Activated naive CD4-positive, alpha-beta T cell treated with anti-CD3 and anti-CD28 coated beads, Interleukin-2, amount 10 ng/mL, durations not matched to agents 7 days and 5 days (primary cell): ENCODE measurements around the gene CDH5.

ENCODE experiments used
- CTCF ChIA-PET: fragments of 350-600 bp; sonication (Branson Sonifier 250); formaldehyde crosslinking; loops from one replicate; lab custom pipeline; 2021; ENCODE audit warnings: antibody characterized with exemption; lab: Charles Lee
- DNase-seq: peaks from one replicate; pipeline ENCODE4 v3.0.0-alpha.2; 2020
- H3K27ac Mint-ChIP-seq: one replicate; pipeline ENCODE4 v1.8.0; 2021; ENCODE audit warnings: mild to moderate bottlenecking, moderate library complexity, mixed read lengths
- H3K27me3 Mint-ChIP-seq: one replicate; pipeline ENCODE4 v1.8.0; 2021; ENCODE audit warnings: mild to moderate bottlenecking, mixed read lengths
- H3K36me3 Mint-ChIP-seq: one replicate; pipeline ENCODE4 v1.8.0; 2021; ENCODE audit warnings: mixed read lengths
- H3K4me1 Mint-ChIP-seq: one replicate; pipeline ENCODE4 v1.8.0; 2021; ENCODE audit warnings: mixed read lengths
- H3K4me3 Mint-ChIP-seq: one replicate; pipeline ENCODE4 v1.8.0; 2021; ENCODE audit warnings: mild to moderate bottlenecking, moderate library complexity, mixed read lengths
- H3K9me3 Mint-ChIP-seq: one replicate; pipeline ENCODE4 v1.8.0; 2021; ENCODE audit warnings: mixed read lengths

The CDH5 gene

DNA sequence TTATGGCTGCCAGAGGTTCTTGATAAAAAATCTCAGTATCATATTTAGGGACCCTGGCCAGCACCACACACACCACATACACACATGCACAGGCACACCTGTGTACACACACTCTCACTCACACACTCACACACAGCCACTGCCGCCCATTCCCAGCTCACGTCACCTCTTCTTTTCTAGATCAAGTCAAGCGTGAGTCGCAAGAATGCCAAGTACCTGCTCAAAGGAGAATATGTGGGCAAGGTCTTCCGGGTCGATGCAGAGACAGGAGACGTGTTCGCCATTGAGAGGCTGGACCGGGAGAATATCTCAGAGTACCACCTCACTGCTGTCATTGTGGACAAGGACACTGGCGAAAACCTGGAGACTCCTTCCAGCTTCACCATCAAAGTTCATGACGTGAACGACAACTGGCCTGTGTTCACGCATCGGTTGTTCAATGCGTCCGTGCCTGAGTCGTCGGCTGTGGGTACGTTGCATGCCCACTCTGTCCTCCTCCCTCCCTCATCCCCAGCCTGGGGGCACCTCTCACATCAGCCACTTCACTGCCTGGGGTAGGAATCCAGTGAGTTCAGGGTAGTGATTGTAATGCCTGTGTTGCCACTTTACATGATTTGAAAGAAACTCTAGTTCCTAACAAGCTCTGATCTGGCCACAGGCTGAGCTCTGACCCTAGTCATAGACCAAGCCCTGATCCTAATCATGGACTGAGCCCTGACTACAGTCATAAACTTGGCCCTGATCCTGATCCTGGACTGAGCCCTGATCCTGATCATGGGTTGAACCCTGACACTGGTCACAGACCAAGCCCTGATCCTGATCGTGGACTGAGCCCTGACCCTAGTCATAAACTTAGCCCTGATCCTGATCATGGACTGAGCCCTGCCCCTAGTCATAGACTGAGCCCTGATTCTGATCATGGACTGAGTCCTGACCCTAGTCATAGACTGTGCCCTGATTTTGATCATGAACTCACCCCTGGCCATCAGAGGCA lies 20.4 kb downstream of the CDH5 start:
- Mint-ChIP-seq H3K27me3 (peaks cover 27% of the 10 kb centered on the region), H3K27ac (no peak overlapping the region), H3K4me3 (no peak overlapping the region), H3K36me3 (no peaks in the 10 kb centered on the region), H3K9me3 (no peaks in the 10 kb centered on the region), H3K4me1 (no peaks in the 10 kb centered on the region)
- DNase-seq = no peak
- CTCF ChIA-PET = interaction anchor here (0.7 to 1.4 kb wide), 3 partner anchors 20 to 494 kb away, joined by 4 to 7 read pairs (median 4); partner anchors contain the start of gene PDP2

DNA sequence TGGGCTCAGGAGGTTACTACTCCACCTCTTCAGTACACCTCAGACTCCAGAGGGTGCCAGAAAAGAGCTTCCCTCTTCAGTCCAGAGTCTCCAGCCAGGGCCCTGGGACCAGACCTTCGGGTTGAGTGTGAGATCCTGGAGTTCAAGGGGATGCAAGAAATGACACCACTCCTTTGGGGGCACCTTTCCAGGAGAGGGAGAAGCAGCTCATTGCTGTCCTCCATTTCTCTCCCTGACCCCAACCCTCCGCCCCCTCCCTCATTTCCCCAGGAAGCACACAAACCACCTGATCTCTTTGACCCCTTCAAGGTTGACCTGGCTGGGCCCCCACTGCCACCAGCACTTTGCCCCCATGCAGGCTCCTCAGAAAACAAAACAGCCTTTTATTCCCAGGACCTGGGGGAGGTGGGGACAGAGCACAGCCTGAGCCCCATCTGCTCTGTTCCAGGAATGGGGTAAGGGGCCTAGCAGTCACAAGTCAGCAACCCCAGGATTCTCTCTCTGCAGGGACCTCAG lies 21.4 kb downstream of the CDH5 start:
- H3K27me3 Mint-ChIP-seq = peaks cover 27% of the 10 kb centered on the region
- no peaks in the 10 kb centered on the region for H3K4me1 Mint-ChIP-seq
- H3K9me3 Mint-ChIP-seq = no peaks in the 10 kb centered on the region
- DNase-seq = no peak
- no peaks in the 10 kb centered on the region for H3K36me3 Mint-ChIP-seq
- H3K27ac Mint-ChIP-seq = no peak overlapping the region
- CTCF ChIA-PET = interaction anchor here (1.4 kb wide), 1 partner anchor 30 kb away, joined by 7 read pairs; no protein-coding TSS in a partner anchor
- no peak overlapping the region for H3K4me3 Mint-ChIP-seq

DNA sequence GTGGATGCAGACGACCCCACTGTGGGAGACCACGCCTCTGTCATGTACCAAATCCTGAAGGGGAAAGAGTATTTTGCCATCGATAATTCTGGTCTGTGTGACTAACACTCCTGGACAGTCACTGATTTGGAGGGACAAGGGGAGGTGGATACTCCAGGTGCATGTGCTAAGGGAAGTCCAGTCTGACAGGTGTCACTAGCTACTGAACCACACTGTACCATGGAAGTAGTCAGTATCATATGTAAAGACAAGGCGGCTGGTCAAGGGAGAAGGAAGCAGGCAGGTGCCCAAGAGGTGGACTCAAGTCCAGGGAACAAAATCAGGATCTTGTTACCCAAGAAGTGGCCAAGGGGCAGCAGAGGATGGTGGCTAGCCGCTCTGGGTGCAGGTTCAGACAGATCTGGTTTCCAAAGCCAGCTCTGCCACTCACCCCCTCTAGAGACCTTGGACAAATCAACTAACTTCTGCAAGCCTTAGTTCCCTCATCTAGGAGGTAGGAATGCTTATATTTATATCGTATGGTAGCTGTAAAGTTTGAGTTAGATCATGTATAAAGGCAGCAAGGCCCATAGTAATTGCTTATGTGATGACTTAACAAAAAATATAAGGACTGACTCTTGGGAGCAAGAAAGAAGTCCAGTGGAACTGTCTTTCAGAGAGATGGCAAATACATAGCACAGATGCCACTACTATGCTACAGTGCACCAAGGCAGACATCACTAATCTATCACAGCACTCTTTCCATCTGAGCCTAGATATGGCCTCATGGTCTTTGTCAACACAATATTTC lies 22.1 kb downstream of the CDH5 start:
- no peaks in the 10 kb centered on the region for H3K36me3 Mint-ChIP-seq
- no peak overlapping the region for H3K4me3 Mint-ChIP-seq
- no peak overlapping the region for H3K27ac Mint-ChIP-seq
- no peaks in the 10 kb centered on the region for H3K4me1 Mint-ChIP-seq
- H3K9me3 Mint-ChIP-seq = no peaks in the 10 kb centered on the region
- DNase-seq = no peak
- CTCF ChIA-PET = no interaction called here
- peaks cover 25% of the 10 kb centered on the region for H3K27me3 Mint-ChIP-seq

DNA sequence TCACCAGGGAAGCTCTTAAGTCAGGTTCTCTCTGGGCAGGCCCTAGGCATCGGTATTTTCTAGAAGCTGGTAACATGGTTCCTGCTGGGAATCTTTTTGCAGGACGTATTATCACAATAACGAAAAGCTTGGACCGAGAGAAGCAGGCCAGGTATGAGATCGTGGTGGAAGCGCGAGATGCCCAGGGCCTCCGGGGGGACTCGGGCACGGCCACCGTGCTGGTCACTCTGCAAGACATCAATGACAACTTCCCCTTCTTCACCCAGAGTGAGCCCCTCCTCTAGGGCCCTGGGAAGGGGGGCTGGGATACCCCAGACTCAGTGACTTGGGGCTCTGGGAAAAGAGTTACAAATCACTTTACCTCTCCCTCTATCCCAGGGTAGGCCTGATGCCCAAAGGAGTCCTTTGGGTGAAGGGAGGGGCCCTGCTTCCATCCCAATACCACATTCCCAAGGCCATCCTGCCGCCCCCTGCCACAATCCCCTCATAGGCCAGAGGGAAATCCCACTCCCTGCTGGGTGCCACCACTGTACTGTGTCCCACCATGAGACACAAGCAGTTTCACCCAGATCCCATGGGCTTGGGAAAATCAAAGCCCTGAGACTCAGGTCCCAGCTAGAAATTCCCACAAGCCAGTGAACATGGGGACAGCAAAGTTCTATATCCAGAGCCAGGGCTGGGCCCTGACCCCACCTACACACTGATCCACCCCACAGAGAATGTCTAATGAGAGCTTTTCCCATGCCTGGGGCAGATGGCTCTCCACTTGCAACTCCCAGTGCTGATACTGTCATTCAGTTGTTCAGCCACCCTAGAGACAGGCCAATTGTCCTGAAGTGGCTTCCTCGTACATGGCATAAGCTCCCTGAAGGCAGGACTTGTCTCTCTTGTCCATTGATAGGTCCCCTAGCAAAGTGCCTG lies 23.0 kb downstream of the CDH5 start:
- no peaks in the 10 kb centered on the region for H3K4me1 Mint-ChIP-seq
- no peak overlapping the region for H3K27ac Mint-ChIP-seq
- H3K36me3 Mint-ChIP-seq = no peaks in the 10 kb centered on the region
- DNase-seq = no peak
- no peaks in the 10 kb centered on the region for H3K9me3 Mint-ChIP-seq
- CTCF ChIA-PET = no interaction called here
- no peak overlapping the region for H3K4me3 Mint-ChIP-seq
- H3K27me3 Mint-ChIP-seq = peaks cover 21% of the 10 kb centered on the region

DNA sequence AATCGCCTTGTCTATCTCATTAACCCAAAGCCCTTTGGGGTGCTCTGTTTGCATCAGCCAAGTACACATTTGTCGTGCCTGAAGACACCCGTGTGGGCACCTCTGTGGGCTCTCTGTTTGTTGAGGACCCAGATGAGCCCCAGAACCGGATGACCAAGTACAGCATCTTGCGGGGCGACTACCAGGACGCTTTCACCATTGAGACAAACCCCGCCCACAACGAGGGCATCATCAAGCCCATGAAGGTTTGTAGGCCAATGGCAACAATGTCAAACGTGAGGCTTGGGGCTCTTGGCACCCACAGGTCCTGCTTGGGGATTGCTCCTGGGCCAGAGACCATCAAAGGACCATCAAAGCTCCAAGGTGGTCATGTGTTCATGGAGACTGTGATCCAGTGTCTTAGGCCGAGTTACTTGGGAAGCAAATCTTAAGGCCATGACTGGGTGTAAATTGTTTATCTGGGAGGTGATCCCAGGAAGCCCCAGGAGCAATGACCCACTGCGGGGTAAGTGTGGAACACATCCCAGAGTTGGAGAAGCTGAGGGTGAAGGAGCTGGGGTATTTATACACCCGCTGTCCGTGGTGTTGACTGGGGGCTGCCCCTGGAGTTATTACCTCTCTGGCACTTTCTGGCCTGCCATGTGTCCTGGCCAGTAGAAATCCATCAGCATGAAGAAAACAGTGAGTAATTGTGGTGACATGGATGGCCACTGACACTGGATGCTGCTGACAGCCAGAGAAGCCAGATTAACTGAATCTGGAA lies 24.0 kb downstream of the CDH5 start:
- no peak overlapping the region for H3K4me3 Mint-ChIP-seq
- DNase-seq = no peak
- H3K9me3 Mint-ChIP-seq = no peaks in the 10 kb centered on the region
- H3K27me3 Mint-ChIP-seq = peaks cover 25% of the 10 kb centered on the region
- H3K27ac Mint-ChIP-seq = no peak overlapping the region
- H3K36me3 Mint-ChIP-seq = no peaks in the 10 kb centered on the region
- CTCF ChIA-PET = interaction anchor here (1.2 kb wide), 1 partner anchor 261 kb away, joined by 3 read pairs; no protein-coding TSS in a partner anchor
- H3K4me1 Mint-ChIP-seq = no peaks in the 10 kb centered on the region

DNA sequence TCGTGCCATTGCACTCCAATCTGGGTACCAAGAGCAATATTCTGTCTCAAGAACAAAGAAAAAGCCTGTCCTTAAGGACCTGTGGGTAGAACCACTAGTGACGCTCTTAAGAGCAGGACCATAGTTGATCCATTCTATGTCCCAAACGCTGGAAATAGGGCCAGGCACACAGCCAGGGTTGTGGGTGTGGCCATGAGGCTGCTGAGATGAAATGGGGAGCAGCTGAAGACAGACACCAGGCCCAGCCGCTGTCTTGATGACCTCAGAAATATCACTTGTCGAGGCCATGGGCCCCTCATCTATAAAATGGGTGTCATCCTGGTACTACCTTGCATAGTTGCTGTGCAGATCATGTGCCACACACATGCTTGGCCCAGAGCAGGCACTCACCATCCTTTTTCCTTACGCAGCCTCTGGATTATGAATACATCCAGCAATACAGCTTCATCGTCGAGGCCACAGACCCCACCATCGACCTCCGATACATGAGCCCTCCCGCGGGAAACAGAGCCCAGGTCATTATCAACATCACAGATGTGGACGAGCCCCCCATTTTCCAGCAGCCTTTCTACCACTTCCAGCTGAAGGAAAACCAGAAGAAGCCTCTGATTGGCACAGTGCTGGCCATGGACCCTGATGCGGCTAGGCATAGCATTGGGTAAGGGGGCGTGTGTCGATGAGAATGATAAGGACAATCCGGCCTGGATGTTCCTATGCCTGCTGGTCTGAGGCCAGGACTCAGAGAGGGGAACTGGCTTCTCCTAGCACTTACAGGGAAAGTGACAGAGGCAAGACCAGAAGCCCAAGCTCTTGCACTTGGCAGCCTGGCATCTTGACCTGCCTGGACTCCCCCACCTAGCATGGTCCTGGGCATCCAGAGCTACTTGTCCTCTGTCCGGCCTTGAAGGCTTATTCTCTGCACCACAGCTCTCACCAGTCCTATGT lies 25.5 kb downstream of the CDH5 start:
- Mint-ChIP-seq H3K9me3 (no peaks in the 10 kb centered on the region), H3K4me3 (no peak overlapping the region), H3K36me3 (no peaks in the 10 kb centered on the region), H3K4me1 (no peaks in the 10 kb centered on the region), H3K27ac (no peak overlapping the region), H3K27me3 (peaks cover 32% of the 10 kb centered on the region)
- DNase-seq = no peak
- CTCF ChIA-PET = no interaction called here

DNA sequence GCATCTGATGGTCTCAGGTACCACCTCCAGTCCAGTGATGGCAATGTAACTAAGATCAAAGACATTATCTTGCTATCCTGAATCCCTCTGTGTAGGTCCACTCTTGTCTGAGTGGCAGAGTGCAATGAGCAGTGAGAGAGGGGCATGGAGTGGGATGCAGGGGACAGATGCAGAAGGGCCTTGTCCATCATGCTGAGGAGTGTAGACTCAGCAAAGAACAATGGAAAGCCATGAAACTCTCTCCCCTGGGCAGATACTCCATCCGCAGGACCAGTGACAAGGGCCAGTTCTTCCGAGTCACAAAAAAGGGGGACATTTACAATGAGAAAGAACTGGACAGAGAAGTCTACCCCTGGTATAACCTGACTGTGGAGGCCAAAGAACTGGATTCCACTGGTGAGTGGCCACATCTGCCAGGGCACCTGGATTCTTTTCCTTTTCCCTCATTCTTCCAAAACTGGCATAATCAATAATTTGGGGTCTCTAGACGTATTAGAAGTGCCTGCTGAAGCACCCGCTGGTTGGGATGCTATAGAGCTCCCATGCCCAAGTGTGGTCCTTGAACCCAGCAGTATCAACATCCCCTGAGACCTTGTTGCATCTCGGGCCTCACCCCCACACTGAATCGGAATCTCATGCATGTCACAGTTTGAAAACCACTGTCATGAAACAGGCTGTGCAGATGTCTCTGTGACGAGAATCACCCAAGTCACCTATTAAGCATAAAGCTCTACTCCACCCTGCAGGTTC lies 29.5 kb downstream of the CDH5 start:
- CTCF ChIA-PET = interaction anchor here (0.9 kb wide), 1 partner anchor 39 kb away, joined by 3 read pairs; no protein-coding TSS in a partner anchor
- Mint-ChIP-seq H3K4me3 (no peak overlapping the region), H3K27ac (no peak overlapping the region), H3K9me3 (no peaks in the 10 kb centered on the region), H3K4me1 (no peaks in the 10 kb centered on the region), H3K36me3 (no peaks in the 10 kb centered on the region), H3K27me3 (peaks cover 38% of the 10 kb centered on the region)
- DNase-seq = no peak

DNA sequence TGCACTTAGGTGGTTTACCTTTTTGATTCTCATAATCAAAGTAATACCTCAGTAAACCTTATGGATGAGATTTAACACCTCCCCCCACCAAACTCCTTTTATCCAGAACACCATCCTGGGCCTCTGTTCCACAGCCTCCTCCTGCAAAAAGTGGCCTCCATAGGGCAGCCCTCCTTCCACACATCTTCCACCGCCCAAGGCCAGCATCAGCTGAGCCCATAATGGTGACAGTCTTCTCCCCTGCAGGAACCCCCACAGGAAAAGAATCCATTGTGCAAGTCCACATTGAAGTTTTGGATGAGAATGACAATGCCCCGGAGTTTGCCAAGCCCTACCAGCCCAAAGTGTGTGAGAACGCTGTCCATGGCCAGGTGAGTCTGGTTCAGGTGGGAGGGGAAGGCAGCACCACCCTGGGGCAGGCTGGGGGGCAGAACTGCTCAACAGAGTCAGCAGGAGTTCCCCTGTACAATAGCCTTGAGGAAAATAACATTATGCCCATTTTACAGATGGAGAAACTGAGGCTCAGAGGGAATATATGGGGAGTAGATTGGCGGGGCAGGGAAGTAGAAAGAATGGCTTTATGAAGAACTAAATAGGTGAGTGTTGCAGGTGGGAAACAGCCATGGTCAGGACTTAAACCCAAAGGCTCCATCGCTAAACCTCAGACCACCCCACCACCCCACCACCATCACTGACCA lies 31.4 kb downstream of the CDH5 start:
- DNase-seq = no peak
- Mint-ChIP-seq H3K4me3 (no peak overlapping the region), H3K4me1 (no peaks in the 10 kb centered on the region), H3K27ac (no peak overlapping the region), H3K9me3 (no peaks in the 10 kb centered on the region), H3K27me3 (peaks cover 44% of the 10 kb centered on the region), H3K36me3 (no peaks in the 10 kb centered on the region)
- CTCF ChIA-PET = no interaction called here

DNA sequence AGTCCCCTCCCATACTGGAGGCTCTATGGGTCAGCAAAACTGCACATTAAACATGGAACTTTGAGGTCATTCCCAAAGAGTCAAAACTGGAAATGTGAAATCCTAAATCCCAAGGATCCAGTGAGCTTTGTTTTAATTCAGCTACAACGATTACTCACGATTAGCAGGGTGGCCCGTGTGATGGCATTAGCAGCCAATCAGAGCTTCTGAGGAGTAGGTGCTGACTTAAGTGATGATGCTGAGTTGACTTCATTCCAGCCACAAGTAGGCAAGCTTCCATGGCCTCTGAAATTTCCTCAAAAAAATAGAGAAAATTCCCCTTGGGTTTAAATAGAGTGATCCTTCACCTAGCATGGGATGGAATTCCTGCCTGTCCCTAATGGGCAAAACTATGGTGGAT lies 32.5 kb downstream of the CDH5 start:
- no peak for DNase-seq
- Mint-ChIP-seq H3K27me3 (peaks cover 52% of the 10 kb centered on the region), H3K9me3 (no peaks in the 10 kb centered on the region), H3K4me1 (no peaks in the 10 kb centered on the region), H3K36me3 (no peaks in the 10 kb centered on the region), H3K27ac (no peak overlapping the region), H3K4me3 (no peak overlapping the region)
- CTCF ChIA-PET = no interaction called here

DNA sequence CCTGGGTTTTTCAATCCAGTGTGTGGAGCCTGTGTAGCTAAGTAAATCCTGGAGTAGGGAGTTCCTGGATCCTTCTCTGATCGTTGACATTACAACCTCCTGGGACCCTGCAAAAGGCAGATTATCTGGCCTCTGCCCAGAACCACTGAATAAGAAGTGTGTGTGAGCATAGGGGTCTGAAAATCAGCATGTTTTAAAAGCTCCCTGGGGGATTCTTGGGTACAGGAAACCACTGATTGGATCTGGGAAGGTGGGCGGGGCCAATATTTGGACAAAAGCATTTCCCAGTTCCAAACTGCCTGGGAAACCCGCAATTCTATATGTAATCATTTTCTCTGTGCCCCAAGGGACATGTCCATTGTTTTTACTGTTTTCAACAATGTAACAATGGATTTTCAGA lies 33.4 kb downstream of the CDH5 start:
- H3K4me1 Mint-ChIP-seq = no peaks in the 10 kb centered on the region
- H3K4me3 Mint-ChIP-seq = no peak overlapping the region
- H3K27me3 Mint-ChIP-seq = peaks cover 55% of the 10 kb centered on the region
- no peak overlapping the region for H3K27ac Mint-ChIP-seq
- CTCF ChIA-PET = no interaction called here
- no peak for DNase-seq
- peaks cover 2% of the 10 kb centered on the region for H3K9me3 Mint-ChIP-seq
- no peaks in the 10 kb centered on the region for H3K36me3 Mint-ChIP-seq
